Measurements from ENCODE around the gene THADA.
"Not testable (repeated sequence)": the region's sequence is repeated elsewhere in the genome, so short reads cannot be mapped to it uniquely, and the experiment has no call there.

Gene THADA

GRCh38 chr2:43595603-43596412 is at the start of gene THADA:
Gene THADA (minus strand): TSS chr2:43596038. CDS start chr2:43592392, 3,646 bp downstream.
- Histone ChIP-seq H3K4me1 (ENCODE audit: control insufficient read depth, insufficient read depth, low read length) (peaks cover 28% of the 10 kb centered on the region), H3K4me3 (ENCODE audit: low read length) (peak within 1 kb of the TSS; percentile 99), H3K9ac (ENCODE audit: low read length) (peak within 1 kb of the TSS; percentile 94), H3K27me3 (replicated peaks; ENCODE audit: control insufficient read depth, insufficient read depth, low read length) (no peaks in the 10 kb centered on the region), H3K9me3 (ENCODE audit: control insufficient read depth, low read length) (no peaks in the 10 kb centered on the region), H3K36me3 (ENCODE audit: control insufficient read depth, insufficient read depth, low read length, severe bottlenecking) (peaks cover 9% of the 10 kb centered on the region)
- peak; percentile 100 for DNase-seq (ENCODE audit: low read depth)

- no peak overlapping the region for H3K4me3 ChIP-seq (ENCODE audit: low read length)
- no peaks in the 10 kb centered on the region for H3K36me3 ChIP-seq (ENCODE audit: control insufficient read depth, insufficient read depth, low read length, severe bottlenecking)
- no peaks in the 10 kb centered on the region for H3K27me3 ChIP-seq (replicated peaks; ENCODE audit: control insufficient read depth, insufficient read depth, low read length)
- DNase-seq (ENCODE audit: low read depth): no peak
- peaks cover 15% of the 10 kb centered on the region for H3K4me1 ChIP-seq (ENCODE audit: control insufficient read depth, insufficient read depth, low read length)
- no peaks in the 10 kb centered on the region for H3K9me3 ChIP-seq (ENCODE audit: control insufficient read depth, low read length)
- H3K9ac ChIP-seq (ENCODE audit: low read length): no peak overlapping the region
Observed at GRCh38 chr2:43643680-43644079, 47.8 kb upstream of the THADA start.

GRCh38 chr2:43642363-43642762 is 46.5 kb upstream of the THADA start:
- no peaks in the 10 kb centered on the region for H3K36me3 ChIP-seq (ENCODE audit: control insufficient read depth, insufficient read depth, low read length, severe bottlenecking)
- H3K9ac ChIP-seq (ENCODE audit: low read length): no peak overlapping the region
- H3K27me3 ChIP-seq (replicated peaks; ENCODE audit: control insufficient read depth, insufficient read depth, low read length): no peaks in the 10 kb centered on the region
- DNase-seq (ENCODE audit: low read depth): no peak
- peaks cover 13% of the 10 kb centered on the region for H3K4me1 ChIP-seq (ENCODE audit: control insufficient read depth, insufficient read depth, low read length)
- no peaks in the 10 kb centered on the region for H3K9me3 ChIP-seq (ENCODE audit: control insufficient read depth, low read length)
- no peak overlapping the region for H3K4me3 ChIP-seq (ENCODE audit: low read length)

GRCh38 chr2:43637030-43637803 is 41.4 kb upstream of the THADA start, which contains the start of gene PLEKHH2:
Gene PLEKHH2 (plus strand): TSS chr2:43637260. CDS start chr2:43644674, 7,414 bp downstream.
- peaks cover 15% of the 10 kb centered on the region for H3K4me1 ChIP-seq (ENCODE audit: control insufficient read depth, insufficient read depth, low read length)
- peak within 1 kb of the TSS; percentile 61 for H3K9ac ChIP-seq (ENCODE audit: low read length)
- H3K9me3 ChIP-seq (ENCODE audit: control insufficient read depth, low read length): no peaks in the 10 kb centered on the region
- H3K36me3 ChIP-seq (ENCODE audit: control insufficient read depth, insufficient read depth, low read length, severe bottlenecking): no peaks in the 10 kb centered on the region
- no peaks in the 10 kb centered on the region for H3K27me3 ChIP-seq (replicated peaks; ENCODE audit: control insufficient read depth, insufficient read depth, low read length)
- DNase-seq (ENCODE audit: low read depth): peak; percentile 95
- H3K4me3 ChIP-seq (ENCODE audit: low read length): peak within 1 kb of the TSS; percentile 82

GRCh38 chr2:43636621-43637020 is 40.8 kb upstream of the THADA start:
- peak overlapping the region; percentile 61 for H3K9ac ChIP-seq (ENCODE audit: low read length)
- peaks cover 17% of the 10 kb centered on the region for H3K4me1 ChIP-seq (ENCODE audit: control insufficient read depth, insufficient read depth, low read length)
- no peaks in the 10 kb centered on the region for H3K9me3 ChIP-seq (ENCODE audit: control insufficient read depth, low read length)
- no peak for DNase-seq (ENCODE audit: low read depth)
- H3K4me3 ChIP-seq (ENCODE audit: low read length): peak overlapping the region; percentile 82
- H3K27me3 ChIP-seq (replicated peaks; ENCODE audit: control insufficient read depth, insufficient read depth, low read length): no peaks in the 10 kb centered on the region
- no peaks in the 10 kb centered on the region for H3K36me3 ChIP-seq (ENCODE audit: control insufficient read depth, insufficient read depth, low read length, severe bottlenecking)

- not testable (repeated sequence) for H3K4me3 ChIP-seq (ENCODE audit: low read length); H3K27me3 ChIP-seq (replicated peaks; ENCODE audit: control insufficient read depth, insufficient read depth, low read length); DNase-seq (ENCODE audit: low read depth); H3K9me3 ChIP-seq (ENCODE audit: control insufficient read depth, low read length); H3K36me3 ChIP-seq (ENCODE audit: control insufficient read depth, insufficient read depth, low read length, severe bottlenecking); H3K9ac ChIP-seq (ENCODE audit: low read length)
- H3K4me1 ChIP-seq (ENCODE audit: control insufficient read depth, insufficient read depth, low read length): peaks cover 17% of the 10 kb centered on the region
Observed at GRCh38 chr2:43636153-43636552, 40.3 kb upstream of the THADA start.

GRCh38 chr2:43634604-43635306 is 38.9 kb upstream of the THADA start:
- peak overlapping the region; percentile 54 for H3K9ac ChIP-seq (ENCODE audit: low read length)
- peak; percentile 71 for DNase-seq (ENCODE audit: low read depth)
- H3K4me3 ChIP-seq (ENCODE audit: low read length): peak overlapping the region; percentile 68
- no peaks in the 10 kb centered on the region for H3K36me3 ChIP-seq (ENCODE audit: control insufficient read depth, insufficient read depth, low read length, severe bottlenecking)
- no peaks in the 10 kb centered on the region for H3K27me3 ChIP-seq (replicated peaks; ENCODE audit: control insufficient read depth, insufficient read depth, low read length)
- no peaks in the 10 kb centered on the region for H3K9me3 ChIP-seq (ENCODE audit: control insufficient read depth, low read length)
- H3K4me1 ChIP-seq (ENCODE audit: control insufficient read depth, insufficient read depth, low read length): peaks cover 17% of the 10 kb centered on the region

GRCh38 chr2:43631618-43632317 is 35.9 kb upstream of the THADA start:
- Histone ChIP-seq H3K27me3 (replicated peaks; ENCODE audit: control insufficient read depth, insufficient read depth, low read length) (no peaks in the 10 kb centered on the region), H3K4me3 (ENCODE audit: low read length) (peak overlapping the region; percentile 42), H3K9me3 (ENCODE audit: control insufficient read depth, low read length) (no peaks in the 10 kb centered on the region), H3K9ac (ENCODE audit: low read length) (no peak overlapping the region), H3K4me1 (ENCODE audit: control insufficient read depth, insufficient read depth, low read length) (peaks cover 12% of the 10 kb centered on the region), H3K36me3 (ENCODE audit: control insufficient read depth, insufficient read depth, low read length, severe bottlenecking) (no peaks in the 10 kb centered on the region)
- DNase-seq (ENCODE audit: low read depth): no peak

GRCh38 chr2:43622931-43623451 is 27.2 kb upstream of the THADA start:
- no peak for DNase-seq (ENCODE audit: low read depth)
- no peaks in the 10 kb centered on the region for H3K27me3 ChIP-seq (replicated peaks; ENCODE audit: control insufficient read depth, insufficient read depth, low read length)
- no peaks in the 10 kb centered on the region for H3K9me3 ChIP-seq (ENCODE audit: control insufficient read depth, low read length)

GRCh38 chr2:43619511-43619910 is 23.7 kb upstream of the THADA start:
- DNase-seq (ENCODE audit: low read depth): no peak
- no peaks in the 10 kb centered on the region for H3K9me3 ChIP-seq (ENCODE audit: control insufficient read depth, low read length)
- no peak overlapping the region for H3K9ac ChIP-seq (ENCODE audit: low read length)
- H3K36me3 ChIP-seq (ENCODE audit: control insufficient read depth, insufficient read depth, low read length, severe bottlenecking): no peaks in the 10 kb centered on the region
- no peaks in the 10 kb centered on the region for H3K27me3 ChIP-seq (replicated peaks; ENCODE audit: control insufficient read depth, insufficient read depth, low read length)
- H3K4me3 ChIP-seq (ENCODE audit: low read length): no peak overlapping the region
- no peaks in the 10 kb centered on the region for H3K4me1 ChIP-seq (ENCODE audit: control insufficient read depth, insufficient read depth, low read length)

More at GRCh38 chr2:43622931-43623451, 27.2 kb upstream of the THADA start:
- Histone ChIP-seq H3K9ac (ENCODE audit: low read length) (no peak overlapping the region), H3K4me1 (ENCODE audit: control insufficient read depth, insufficient read depth, low read length) (no peaks in the 10 kb centered on the region), H3K4me3 (ENCODE audit: low read length) (no peak overlapping the region), H3K36me3 (ENCODE audit: control insufficient read depth, insufficient read depth, low read length, severe bottlenecking) (no peaks in the 10 kb centered on the region)
